GM23248 (cell line): ENCODE results near the gene CAMKV.

ENCODE experiments used
- EZH2 ChIP-seq: fragments of 200-600 bp; sonication (generic); IDR thresholded peaks from 2 replicates; pipeline ENCODE4 v1.6.1; 2018; ENCODE audit warnings: antibody characterized with exemption, mild to moderate bottlenecking; ENCODE audit not compliant: insufficient read depth, poor library complexity, severe bottlenecking
- EZH2phosphoT487 ChIP-seq: fragments of 200-600 bp; sonication (generic); IDR thresholded peaks from 2 replicates; pipeline ENCODE4 v1.6.1; 2018; ENCODE audit warnings: antibody characterized with exemption, moderate library complexity, mild to moderate bottlenecking, low read depth; ENCODE audit not compliant: insufficient read depth

DNA sequence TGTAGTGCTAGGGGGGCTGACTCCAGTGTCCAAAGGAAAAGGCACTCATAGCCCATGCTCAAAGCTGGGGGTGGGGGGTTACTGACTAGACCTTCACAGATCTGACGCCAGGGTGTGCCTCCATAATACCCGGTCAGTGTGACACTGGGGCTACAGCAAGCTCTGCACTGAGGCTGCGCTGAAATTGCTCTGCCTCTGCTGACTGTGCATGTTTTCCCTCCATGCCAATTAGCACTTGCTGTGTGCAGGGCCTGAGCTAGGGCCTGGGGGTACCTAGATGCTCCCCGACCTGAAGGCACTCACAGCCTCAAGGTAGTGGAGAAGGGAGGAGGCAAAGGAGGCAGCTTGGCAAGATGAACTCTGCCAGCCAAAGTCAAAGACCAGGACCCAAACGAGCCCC, 5.2 kb downstream of the CAMKV start:
- no peak for TF ChIP-seq EZH2
- no peak for TF ChIP-seq EZH2phosphoT487
